WTC11 (cell line): ENCODE data around the gene CACNA1E. TPM values are rescaled to one million over a fixed set of nuclear protein-coding genes. Genes with fewer than 3 reads are reported as not detected.

Experiments
- ATAC-seq: fragments of 200-7000 bp; cut with Tn5 transposase; 2 replicates; pipeline ENCODE4 v1.10.0; 2021; ENCODE audit warnings: mild to moderate bottlenecking, moderate library complexity
- CTCF ChIA-PET: fragments of 300-600 bp; sonication (Branson Sonifier 250); formaldehyde crosslinking; loops from one replicate; lab custom pipeline; 2021; ENCODE audit warnings: antibody characterized with exemption; lab: Charles Lee
- POLR2A ChIA-PET: fragments of 350-600 bp; sonication (Branson Sonifier 250); formaldehyde crosslinking; loops from one replicate; lab custom pipeline; 2021; ENCODE audit warnings: antibody characterized with exemption; lab: Charles Lee
- DNase-seq: peaks from one replicate; pipeline ENCODE4 v3.0.0; 2021; ENCODE audit warnings: low spot score
- H3K27ac Mint-ChIP-seq: 2 replicates; pipeline ENCODE4 v1.8.0; 2021; ENCODE audit warnings: mixed read lengths
- H3K27me3 Mint-ChIP-seq: 2 replicates; pipeline ENCODE4 v1.8.0; 2021; ENCODE audit warnings: low read depth, mild to moderate bottlenecking, moderate library complexity, mixed read lengths
- H3K36me3 Mint-ChIP-seq: 2 replicates; pipeline ENCODE4 v1.8.0; 2021; ENCODE audit warnings: mixed read lengths
- H3K4me1 Mint-ChIP-seq: 2 replicates; pipeline ENCODE4 v1.8.0; 2022; ENCODE audit warnings: mixed read lengths
- H3K4me3 Mint-ChIP-seq: 2 replicates; pipeline ENCODE4 v1.8.0; 2021; ENCODE audit warnings: mild to moderate bottlenecking, moderate library complexity, mixed read lengths
- H3K9me3 Mint-ChIP-seq: 2 replicates; pipeline ENCODE4 v1.8.0; 2021; ENCODE audit warnings: mixed read lengths
- ARID4B ChIP-seq: sonication (generic); formaldehyde crosslinking; IDR thresholded peaks from 2 replicates; pipeline ENCODE4 v1.8.0; 2023; ENCODE audit warnings: missing genetic modification reagents, mild to moderate bottlenecking, borderline replicate concordance
- CREB1 ChIP-seq: sonication (generic); formaldehyde crosslinking; IDR thresholded peaks from 2 replicates; pipeline ENCODE4 v1.8.0; 2023; ENCODE audit warnings: mild to moderate bottlenecking, missing genetic modification reagents
- CREM ChIP-seq: sonication (generic); formaldehyde crosslinking; IDR thresholded peaks from 2 replicates; pipeline ENCODE4 v1.8.1; 2022; ENCODE audit warnings: mild to moderate bottlenecking, missing genetic modification reagents, moderate library complexity
- E2F5 ChIP-seq: sonication (generic); formaldehyde crosslinking; IDR thresholded peaks from 2 replicates; pipeline ENCODE4 v1.8.1; 2022; ENCODE audit warnings: mild to moderate bottlenecking, moderate library complexity, missing genetic modification reagents
- ELF4 ChIP-seq: sonication (generic); formaldehyde crosslinking; IDR thresholded peaks from 2 replicates; pipeline ENCODE4 v1.8.1; 2022; ENCODE audit warnings: low read depth, mild to moderate bottlenecking, moderate library complexity, missing genetic modification reagents
- ESRRA ChIP-seq: sonication (generic); formaldehyde crosslinking; IDR thresholded peaks from 2 replicates; pipeline ENCODE4 v1.8.1; 2022; ENCODE audit warnings: mild to moderate bottlenecking, missing genetic modification reagents, borderline replicate concordance
- FOXK1 ChIP-seq: sonication (generic); formaldehyde crosslinking; IDR thresholded peaks from 2 replicates; pipeline ENCODE4 v1.8.0; 2022; ENCODE audit warnings: mild to moderate bottlenecking, moderate library complexity, missing genetic modification reagents
- GTF2I ChIP-seq: fragments of 250-450 bp; sonication (Bioruptor Pico); conservative IDR thresholded peaks from 2 replicates; pipeline ENCODE4 v1.4.0; 2021; ENCODE audit warnings: mild to moderate bottlenecking
- JAZF1 ChIP-seq: fragments of 250-450 bp; sonication (Bioruptor Pico); IDR thresholded peaks from 2 replicates; pipeline ENCODE4 v1.9.0; 2021; ENCODE audit warnings: moderate library complexity, mild to moderate bottlenecking, inconsistent platforms
- MXD4 ChIP-seq: fragments of 250-450 bp; sonication (Bioruptor Pico); IDR thresholded peaks from 2 replicates; pipeline ENCODE4 v1.8.0; 2021; ENCODE audit warnings: mild to moderate bottlenecking, moderate library complexity, borderline replicate concordance
- SMAD4 ChIP-seq: sonication (generic); formaldehyde crosslinking; IDR thresholded peaks from 2 replicates; pipeline ENCODE4 v1.8.0; 2022; ENCODE audit warnings: mild to moderate bottlenecking, missing genetic modification reagents
- SP1 ChIP-seq: sonication (generic); formaldehyde crosslinking; conservative IDR thresholded peaks from 2 replicates; pipeline ENCODE4 v1.8.1; 2022; ENCODE audit warnings: missing genetic modification reagents
- STAT6 ChIP-seq: sonication (generic); formaldehyde crosslinking; conservative IDR thresholded peaks from 2 replicates; pipeline ENCODE4 v1.8.1; 2023; ENCODE audit warnings: mild to moderate bottlenecking, low read depth, missing genetic modification reagents, moderate library complexity
- ZBTB21 ChIP-seq: sonication (generic); formaldehyde crosslinking; IDR thresholded peaks from 2 replicates; pipeline ENCODE4 v1.8.1; 2023; ENCODE audit warnings: mild to moderate bottlenecking, missing genetic modification reagents, borderline replicate concordance
- ZNF232 ChIP-seq: sonication (generic); formaldehyde crosslinking; IDR thresholded peaks from 2 replicates; pipeline ENCODE4 v1.8.0; 2022; ENCODE audit warnings: mild to moderate bottlenecking, missing genetic modification reagents
- ZNF263 ChIP-seq: sonication (generic); formaldehyde crosslinking; IDR thresholded peaks from 2 replicates; pipeline ENCODE4 v1.8.1; 2022; ENCODE audit warnings: low read depth, mild to moderate bottlenecking, moderate library complexity, missing genetic modification reagents
- ZNF396 ChIP-seq: fragments of 250-450 bp; sonication (Bioruptor Pico); IDR thresholded peaks from 2 replicates; pipeline ENCODE4 v1.8.0; 2021; ENCODE audit warnings: mild to moderate bottlenecking, moderate library complexity, borderline replicate concordance
- ZNF423 ChIP-seq: fragments of 250-450 bp; sonication (Bioruptor Pico); IDR thresholded peaks from 2 replicates; pipeline ENCODE4 v2.1.2; 2022; ENCODE audit warnings: mild to moderate bottlenecking, moderate library complexity
- ZNF671 ChIP-seq: fragments of 250-450 bp; sonication (Bioruptor Pico); IDR thresholded peaks from 2 replicates; pipeline ENCODE4 v1.8.0; 2021; ENCODE audit warnings: mild to moderate bottlenecking
- total RNA-seq: library from RNA; stranded (reverse); gene quantifications from 3 replicates; pipeline ENCODE4 v1.2.3, GENCODE V29; 2021

The CACNA1E gene
- total RNA-seq, 1 experiment from 2014 or later = 0.63 TPM

- ChIA-PET POLR2A (no interaction called here), CTCF (interaction anchor here (0.8 to 1.3 kb wide), 2 partner anchors 12 to 274 kb away, joined by 4 read pairs; no protein-coding TSS in a partner anchor)
- no peak overlapping the region for H3K27ac Mint-ChIP-seq
- no peaks in the 10 kb centered on the region for H3K27me3 Mint-ChIP-seq
- DNase-seq (no peak), ATAC-seq (peak; percentile 68)
- no peak overlapping the region for H3K4me3 Mint-ChIP-seq
- H3K4me1 Mint-ChIP-seq = peaks cover 19% of the 10 kb centered on the region
- H3K36me3 Mint-ChIP-seq = no peaks in the 10 kb centered on the region
- H3K9me3 Mint-ChIP-seq = no peaks in the 10 kb centered on the region
- no peak for TF ChIP-seq ZNF671 (CRISPR knock-in tag)
- peak; percentile 48; the same call in 1 of the 2 replicates for TF ChIP-seq ZNF423
- TF ChIP-seq ZBTB21 (CRISPR knock-in tag) = no peak
- TF ChIP-seq ARID4B (CRISPR knock-in tag) = no peak
- no peak for TF ChIP-seq SMAD4 (CRISPR knock-in tag)
Measured at GRCh38 chr1:181662606-181663005, 179.3 kb downstream of the CACNA1E start.

- H3K9me3 Mint-ChIP-seq = no peaks in the 10 kb centered on the region
- no peak for DNase-seq
- H3K4me3 Mint-ChIP-seq = no peak overlapping the region
- no peaks in the 10 kb centered on the region for H3K36me3 Mint-ChIP-seq
- peaks cover 16% of the 10 kb centered on the region for H3K4me1 Mint-ChIP-seq
- TF ChIP-seq JAZF1 = no peak
- no peak for TF ChIP-seq E2F5 (CRISPR knock-in tag)
- TF ChIP-seq GTF2I (CRISPR knock-in tag) = no peak
- TF ChIP-seq FOXK1 (CRISPR knock-in tag) = no peak
- no peak for TF ChIP-seq ELF4 (CRISPR knock-in tag)
- TF ChIP-seq ZNF263 (CRISPR knock-in tag) = no peak
- no peak for TF ChIP-seq CREM
- TF ChIP-seq CREB1 (CRISPR knock-in tag) = no peak
- TF ChIP-seq STAT6 (CRISPR knock-in tag) = no peak
- no peak for TF ChIP-seq ZNF232 (CRISPR knock-in tag)
- TF ChIP-seq MXD4 (CRISPR knock-in tag) = no peak
- no peak for TF ChIP-seq ARID4B (CRISPR knock-in tag)
- no peak for TF ChIP-seq ESRRA
- no peak for TF ChIP-seq ZNF396
- TF ChIP-seq SP1 = no peak
- no peak for ATAC-seq
- ChIA-PET POLR2A (no interaction called here), CTCF (interaction anchor here (1.0 kb wide), 1 partner anchor 186 kb away, joined by 3 read pairs; no protein-coding TSS in a partner anchor)
- no peaks in the 10 kb centered on the region for H3K27me3 Mint-ChIP-seq
- H3K27ac Mint-ChIP-seq = no peak overlapping the region
Measured at GRCh38 chr1:181664543-181664942, 181.2 kb downstream of the CACNA1E start.
